HepG2 (cell line): ENCODE data around the gene FGD4. TPM values are rescaled to one million over a fixed set of nuclear protein-coding genes. Genes with fewer than 3 reads are reported as not detected.

ENCODE experiments used
- BATF2 ChIP-seq: sonication (generic); formaldehyde crosslinking; IDR thresholded peaks from 2 replicates; pipeline ENCODE4 v1.8.0; 2022; ENCODE audit warnings: mild to moderate bottlenecking, missing genetic modification reagents, moderate library complexity
- CHD2 ChIP-seq: IDR thresholded peaks from 2 replicates; pipeline ENCODE4 v1.6.1; 2011; ENCODE audit warnings: low read depth, low read length, improper control_type of control experiment
- DNMT1 ChIP-seq: sonication (generic); formaldehyde crosslinking; IDR thresholded peaks from 2 replicates; pipeline ENCODE4 v1.5.1; 2020; ENCODE audit warnings: mild to moderate bottlenecking, missing genetic modification reagents
- EED ChIP-seq: sonication (generic); formaldehyde crosslinking; IDR thresholded peaks from 2 replicates; pipeline ENCODE4 v1.5.0; 2020; ENCODE audit warnings: mild to moderate bottlenecking, missing genetic modification reagents
- HIC2 ChIP-seq: sonication (generic); formaldehyde crosslinking; IDR thresholded peaks from 2 replicates; pipeline ENCODE4 v1.9.0; 2022; ENCODE audit warnings: low read depth, missing genetic modification reagents
- HNRNPK ChIP-seq: fragments of 200-400 bp; formaldehyde crosslinking; IDR thresholded peaks from 2 replicates; pipeline ENCODE4 v1.6.1; 2018; ENCODE audit warnings: low read length, low read depth, moderate library complexity, mild to moderate bottlenecking; ENCODE audit not compliant: poor library complexity, severe bottlenecking
- HNRNPL ChIP-seq: fragments of 200-400 bp; formaldehyde crosslinking; IDR thresholded peaks from 2 replicates; pipeline ENCODE4 v1.6.1; 2017; ENCODE audit warnings: mild to moderate bottlenecking, low read depth, low read length
- HOXD1 ChIP-seq: sonication (generic); formaldehyde crosslinking; IDR thresholded peaks from 2 replicates; pipeline ENCODE4 v1.5.0; 2020; ENCODE audit warnings: missing genetic modification reagents
- JUNB ChIP-seq: sonication (generic); formaldehyde crosslinking; IDR thresholded peaks from 2 replicates; pipeline ENCODE4 v1.8.0; 2022; ENCODE audit warnings: missing genetic modification reagents, mild to moderate bottlenecking, borderline replicate concordance
- MBNL3 ChIP-seq: fragments of 250-450 bp; sonication (Bioruptor Pico); conservative IDR thresholded peaks from 2 replicates; pipeline ENCODE4 v1.8.0; 2022; ENCODE audit warnings: mild to moderate bottlenecking, inconsistent platforms
- MIXL1 ChIP-seq: IDR thresholded peaks from 2 replicates; pipeline ENCODE4 v1.6.1; 2016
- MYC ChIP-seq: sonication (generic); formaldehyde crosslinking; IDR thresholded peaks from 2 replicates; pipeline ENCODE4 v1.9.0; 2021; ENCODE audit warnings: missing genetic modification reagents, borderline replicate concordance
- NFE2L2 ChIP-seq: fragments of 150-350 bp; IDR thresholded peaks from 2 replicates; pipeline ENCODE4 v1.6.1; 2014; ENCODE audit warnings: low read length
- NPAS2 ChIP-seq: sonication (generic); formaldehyde crosslinking; IDR thresholded peaks from 2 replicates; pipeline ENCODE4 v1.8.0; 2022; ENCODE audit warnings: mild to moderate bottlenecking, missing genetic modification reagents, borderline replicate concordance
- NR2C2 ChIP-seq: sonication (generic); formaldehyde crosslinking; IDR thresholded peaks from 2 replicates; pipeline ENCODE4 v1.4.0; 2020; ENCODE audit warnings: missing genetic modification reagents, mild to moderate bottlenecking, moderate library complexity, borderline replicate concordance
- SPEN ChIP-seq: sonication (generic); formaldehyde crosslinking; IDR thresholded peaks from 2 replicates; pipeline ENCODE4 v1.5.1; 2020; ENCODE audit warnings: low read depth, mild to moderate bottlenecking, missing genetic modification reagents
- STAT5B ChIP-seq: sonication (generic); formaldehyde crosslinking; IDR thresholded peaks from 2 replicates; pipeline ENCODE4 v1.4.0; 2020; ENCODE audit warnings: missing genetic modification reagents
- THYN1 ChIP-seq: sonication (generic); formaldehyde crosslinking; IDR thresholded peaks from 2 replicates; pipeline ENCODE4 v1.8.1; 2023; ENCODE audit warnings: low read depth, mild to moderate bottlenecking, moderate library complexity, missing genetic modification reagents, borderline replicate concordance
- ZBTB44 ChIP-seq: sonication (generic); formaldehyde crosslinking; IDR thresholded peaks from 2 replicates; pipeline ENCODE4 v1.4.0; 2020; ENCODE audit warnings: missing genetic modification reagents
- ZNF282 ChIP-seq: fragments of 450-650 bp; IDR thresholded peaks from 2 replicates; pipeline ENCODE4 v1.6.1; 2018; ENCODE audit not compliant: partially characterized antibody
- ZNF530 ChIP-seq: sonication (generic); formaldehyde crosslinking; IDR thresholded peaks from 2 replicates; pipeline ENCODE4 v1.5.0; 2020; ENCODE audit warnings: low read depth, mild to moderate bottlenecking, missing genetic modification reagents
- ZNF550 ChIP-seq: sonication (generic); formaldehyde crosslinking; IDR thresholded peaks from 2 replicates; pipeline ENCODE4 v1.4.0; 2020; ENCODE audit warnings: mild to moderate bottlenecking, missing genetic modification reagents, borderline replicate concordance
- ZNF709 ChIP-seq: sonication (generic); formaldehyde crosslinking; IDR thresholded peaks from 2 replicates; pipeline ENCODE4 v1.5.0; 2020; ENCODE audit warnings: mild to moderate bottlenecking, missing genetic modification reagents
- ZNF775 ChIP-seq: sonication (generic); formaldehyde crosslinking; IDR thresholded peaks from 2 replicates; pipeline ENCODE4 v1.4.0; 2020; ENCODE audit warnings: missing genetic modification reagents, mild to moderate bottlenecking, moderate library complexity, borderline replicate concordance
- polyA plus RNA-seq, 8 experiments: library from polyadenylated mRNA; depleted of rRNA in 3 of 8; stranded (reverse) in 7 of 8; unstranded in 1 of 8; fragments of >200 nt; fragmentation: Illumina TruSeq in 4 of 8; extraction: Trizol in 4 of 8; gene quantifications; 2 replicates each; pipeline versions ENCODE4 v1.2.1 to v1.2.3, GENCODE V29; 2011 to 2016; ENCODE audit warnings: low read depth in 4 of 8, missing spikeins in 1 of 8, mixed read lengths in 1 of 8; ENCODE audit not compliant: insufficient read depth in 1 of 8
- total RNA-seq, 5 experiments: library from RNA; depleted of rRNA; stranded (reverse); fragments of >200 nt; fragmentation: Illumina TruSeq; extraction: Trizol; gene quantifications; 2 replicates each; pipeline ENCODE4 v1.2.3, GENCODE V29; 2016; ENCODE audit warnings: low read depth in 1 of 5
- TF ChIP-seq, protein P1 (sequence below): sonication (generic); formaldehyde crosslinking; IDR thresholded peaks from 2 replicates; pipeline ENCODE4 v1.8.0; 2022; ENCODE audit warnings: mild to moderate bottlenecking, missing genetic modification reagents

Gene FGD4
- total and polyA plus RNA-seq, 2 of the 13 experiments (the other 11 are each of a cell fraction or from before 2014, with no cell fraction given), result 4.6 to 6.6 TPM

- TF ChIP-seq HNRNPK (peak; percentile 9), ZBTB44 (CRISPR knock-in tag) (no peak), ZNF530 (CRISPR knock-in tag) (no peak), THYN1 (CRISPR knock-in tag) (no peak), HIC2 (peak; percentile 17; the same call in 1 of the 2 replicates), ZNF550 (CRISPR knock-in tag) (no peak), HOXD1 (CRISPR knock-in tag) (no peak; the same call in 1 of the 2 replicates), ZNF282 (no peak), JUNB (CRISPR knock-in tag) (no peak), ZNF775 (CRISPR knock-in tag) (peak; percentile 90; the same call in 1 of the 2 replicates), MBNL3 (CRISPR knock-in tag) (no peak), NPAS2 (no peak), EED (CRISPR knock-in tag) (peak; percentile 49), NFE2L2 (no peak), NR2C2 (peak; percentile 86), ZNF709 (CRISPR knock-in tag) (peak; percentile 96; the same call in 1 of the 2 replicates), STAT5B (no peak), DNMT1 (CRISPR knock-in tag) (no peak), MYC (CRISPR knock-in tag) (peak; percentile 67; the same call in 1 of the 2 replicates), CHD2 (no peak; the same call in 1 of the 2 replicates), MIXL1 (CRISPR knock-in tag) (no peak), HNRNPL (peak; percentile 80; the same call in 1 of the 2 replicates), SPEN (CRISPR knock-in tag) (no peak; the same call in 1 of the 2 replicates), BATF2 (CRISPR knock-in tag) (no peak)
- TF ChIP-seq, protein P1, sequence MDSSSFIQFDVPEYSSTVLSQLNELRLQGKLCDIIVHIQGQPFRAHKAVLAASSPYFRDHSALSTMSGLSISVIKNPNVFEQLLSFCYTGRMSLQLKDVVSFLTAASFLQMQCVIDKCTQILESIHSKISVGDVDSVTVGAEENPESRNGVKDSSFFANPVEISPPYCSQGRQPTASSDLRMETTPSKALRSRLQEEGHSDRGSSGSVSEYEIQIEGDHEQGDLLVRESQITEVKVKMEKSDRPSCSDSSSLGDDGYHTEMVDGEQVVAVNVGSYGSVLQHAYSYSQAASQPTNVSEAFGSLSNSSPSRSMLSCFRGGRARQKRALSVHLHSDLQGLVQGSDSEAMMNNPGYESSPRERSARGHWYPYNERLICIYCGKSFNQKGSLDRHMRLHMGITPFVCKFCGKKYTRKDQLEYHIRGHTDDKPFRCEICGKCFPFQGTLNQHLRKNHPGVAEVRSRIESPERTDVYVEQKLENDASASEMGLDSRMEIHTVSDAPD (CRISPR knock-in tag), result no peak
These were observed 279.9 kb downstream of the FGD4 start, which contains the start of gene DNM1L (continued) for GRCh38 chr12:32679091-32679919.
